ENCODE data around the gene DPP9.

The DPP9 gene

DNA sequence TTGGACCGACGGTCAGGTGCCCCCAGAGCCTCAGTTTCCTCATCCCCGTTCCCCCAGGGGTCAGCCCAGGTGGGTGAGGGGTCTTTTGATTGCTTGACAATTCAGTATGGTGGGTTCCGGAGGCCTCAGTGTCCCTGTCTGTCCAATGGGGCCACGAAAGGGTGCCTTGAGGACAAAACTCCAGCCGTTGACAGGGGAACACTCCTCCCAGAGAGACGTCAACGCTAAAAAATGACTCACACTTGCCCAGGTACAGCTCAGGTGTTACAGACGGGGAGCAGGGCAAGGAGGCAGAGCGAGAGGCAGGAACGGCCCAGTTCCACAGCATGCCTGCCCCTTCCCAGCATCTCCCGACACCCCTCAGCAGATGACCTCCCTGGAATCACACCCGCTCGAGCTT lies 82.5 kb downstream of the DPP9 start:
- Histone ChIP-seq H3K4me3 (ENCODE audit: low read depth in 1 of 2, low read length in 1 of 2) (no peak overlapping the region), H3K27ac (no peak overlapping the region), H3K9me3 (no peaks in the 10 kb centered on the region), H3K27me3 (peaks cover under 1% of the 10 kb centered on the region), H3K36me3 (no peaks in the 10 kb centered on the region), H3K4me1 (ENCODE audit: control insufficient read depth in 1 of 2, insufficient read depth in 1 of 2, low read depth in 1 of 2, low read length in 1 of 2) (peaks cover 20 to 28% of the 10 kb centered on the region in 2 experiments)
- TF ChIP-seq, protein P1, sequence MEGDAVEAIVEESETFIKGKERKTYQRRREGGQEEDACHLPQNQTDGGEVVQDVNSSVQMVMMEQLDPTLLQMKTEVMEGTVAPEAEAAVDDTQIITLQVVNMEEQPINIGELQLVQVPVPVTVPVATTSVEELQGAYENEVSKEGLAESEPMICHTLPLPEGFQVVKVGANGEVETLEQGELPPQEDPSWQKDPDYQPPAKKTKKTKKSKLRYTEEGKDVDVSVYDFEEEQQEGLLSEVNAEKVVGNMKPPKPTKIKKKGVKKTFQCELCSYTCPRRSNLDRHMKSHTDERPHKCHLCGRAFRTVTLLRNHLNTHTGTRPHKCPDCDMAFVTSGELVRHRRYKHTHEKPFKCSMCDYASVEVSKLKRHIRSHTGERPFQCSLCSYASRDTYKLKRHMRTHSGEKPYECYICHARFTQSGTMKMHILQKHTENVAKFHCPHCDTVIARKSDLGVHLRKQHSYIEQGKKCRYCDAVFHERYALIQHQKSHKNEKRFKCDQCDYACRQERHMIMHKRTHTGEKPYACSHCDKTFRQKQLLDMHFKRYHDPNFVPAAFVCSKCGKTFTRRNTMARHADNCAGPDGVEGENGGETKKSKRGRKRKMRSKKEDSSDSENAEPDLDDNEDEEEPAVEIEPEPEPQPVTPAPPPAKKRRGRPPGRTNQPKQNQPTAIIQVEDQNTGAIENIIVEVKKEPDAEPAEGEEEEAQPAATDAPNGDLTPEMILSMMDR (IDR thresholded peaks at IDR 0.05): no peak

DNA sequence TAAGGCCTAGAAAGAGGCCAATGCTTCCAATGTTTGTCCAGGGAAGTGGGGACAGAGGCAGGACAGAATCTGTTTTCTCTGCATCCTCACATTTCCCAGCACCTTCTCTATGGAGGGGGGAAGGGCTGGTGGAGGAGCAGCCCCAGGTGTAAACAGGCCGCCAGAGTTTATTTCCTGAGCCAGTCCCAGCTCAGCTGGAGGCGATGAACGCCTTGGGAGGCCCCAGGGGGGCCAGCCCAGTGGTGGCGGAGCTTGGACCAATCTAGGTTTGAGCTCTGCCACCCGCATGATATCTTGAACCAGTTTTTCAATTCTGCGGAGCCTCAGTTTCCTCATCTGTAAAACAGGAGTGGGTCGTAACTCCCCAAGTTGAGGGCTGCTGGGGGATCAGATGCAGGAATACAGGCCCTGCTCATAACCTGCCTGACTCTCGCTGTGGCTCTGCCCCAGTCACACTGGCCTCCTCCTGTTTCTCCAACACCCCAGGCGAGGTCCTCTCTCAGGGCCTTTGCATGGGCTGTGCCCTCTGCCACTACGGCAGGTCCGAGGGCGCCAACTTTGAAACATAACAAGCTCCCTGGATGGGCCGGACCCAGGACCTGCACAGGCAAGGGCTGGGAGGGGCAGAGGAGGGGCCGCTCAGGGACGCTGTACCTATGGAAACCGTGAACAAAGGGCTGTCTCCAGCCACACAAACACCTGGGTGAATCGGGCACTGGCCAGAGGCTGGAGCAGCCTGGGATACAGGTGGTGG lies 83.2 kb downstream of the DPP9 start:
- Histone ChIP-seq H3K27me3 (peaks cover 8% of the 10 kb centered on the region), H3K4me3 (ENCODE audit: low read depth in 1 of 2, low read length in 1 of 2) (peak overlapping the region; percentile 69 to 71), H3K27ac (no peak overlapping the region), H3K9me3 (no peaks in the 10 kb centered on the region), H3K36me3 (no peaks in the 10 kb centered on the region), H3K4me1 (ENCODE audit: control insufficient read depth in 1 of 2, insufficient read depth in 1 of 2, low read depth in 1 of 2, low read length in 1 of 2) (peaks cover 26 to 28% of the 10 kb centered on the region in 2 experiments)
- TF ChIP-seq, protein P1 (IDR thresholded peaks at IDR 0.05): no peak

DNA sequence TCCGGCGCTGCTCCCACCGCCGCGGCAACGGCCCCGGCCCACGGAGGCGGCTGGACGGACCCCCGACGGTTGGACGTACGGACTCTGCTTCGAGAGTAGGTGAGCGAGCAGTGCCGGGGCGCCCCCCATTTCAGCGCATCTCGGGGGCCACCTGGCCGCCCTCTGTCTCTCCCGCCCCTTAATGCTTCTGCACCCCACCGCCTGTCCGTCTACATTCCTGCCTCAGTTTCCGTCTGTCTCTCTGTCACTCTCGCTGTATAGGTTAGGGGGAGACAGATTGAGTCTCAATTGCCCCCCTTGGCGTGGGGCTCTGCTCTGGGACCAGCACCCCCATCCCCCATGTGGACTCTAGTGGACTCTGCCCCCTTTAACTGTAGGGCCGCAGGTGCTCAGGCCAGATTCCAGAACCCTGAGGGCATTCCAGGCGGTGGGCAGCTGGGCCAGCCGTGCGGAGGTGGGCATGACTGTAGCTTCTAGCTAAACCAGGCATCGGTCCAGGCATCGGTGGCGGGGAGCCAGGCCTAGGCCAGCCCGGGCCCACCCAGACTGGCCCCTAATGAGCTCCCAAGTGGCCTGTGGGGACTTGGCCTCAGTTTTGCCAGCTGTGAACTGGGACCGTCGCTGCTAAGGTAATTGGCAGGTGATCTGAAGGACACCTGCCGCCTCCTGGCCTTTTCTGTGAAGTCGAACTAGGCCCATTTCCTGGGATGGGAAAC lies 84.0 kb downstream of the DPP9 start:
- Histone ChIP-seq H3K27me3 (peaks cover 14% of the 10 kb centered on the region), H3K36me3 (no peaks in the 10 kb centered on the region), H3K9me3 (no peaks in the 10 kb centered on the region), H3K4me3 (ENCODE audit: low read depth in 1 of 2, low read length in 1 of 2) (peak overlapping the region; percentile 69 to 71), H3K27ac (peak overlapping the region; percentile 85), H3K4me1 (ENCODE audit: control insufficient read depth in 1 of 2, insufficient read depth in 1 of 2, low read depth in 1 of 2, low read length in 1 of 2) (peaks cover 26 to 28% of the 10 kb centered on the region in 2 experiments)
- TF ChIP-seq, protein P1 (IDR thresholded peaks at IDR 0.05): no peak

DNA sequence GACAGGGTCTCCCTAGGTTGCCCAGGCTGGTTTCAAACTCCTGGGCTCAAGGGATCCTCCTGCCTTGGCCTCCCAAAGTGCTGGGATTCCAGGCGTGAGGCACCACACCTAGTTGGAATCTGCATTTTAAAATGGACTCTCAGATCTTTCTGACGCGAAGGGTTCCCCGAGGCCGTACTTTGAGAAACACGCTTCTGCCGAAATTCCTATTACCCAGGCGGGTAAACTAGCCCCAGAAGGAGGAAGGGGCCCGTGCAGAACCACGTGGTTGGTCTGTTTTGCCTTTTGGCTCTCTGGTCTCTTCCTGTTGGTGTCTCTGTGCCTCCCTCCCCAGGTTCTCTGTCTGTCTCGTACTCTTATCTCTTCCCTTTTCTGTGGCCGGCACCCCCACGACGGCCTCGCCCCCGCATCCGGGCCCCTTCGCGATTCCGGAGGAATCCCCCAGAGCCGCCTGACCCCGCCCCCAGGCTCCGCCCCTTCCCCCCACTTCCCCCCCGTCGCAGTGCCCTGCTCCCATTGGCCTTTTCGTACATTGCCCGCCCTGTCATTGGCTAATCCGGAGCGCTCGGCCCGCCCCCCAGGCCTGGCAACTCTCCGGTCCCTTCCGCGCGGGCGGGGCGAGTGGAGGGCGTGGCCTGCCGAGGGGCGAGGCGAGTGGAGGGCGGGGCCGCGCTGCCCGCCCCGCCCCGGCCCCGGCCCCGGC lies 84.7 kb downstream of the DPP9 start, which contains the start of gene TNFAIP8L1:
Gene TNFAIP8L1, plus strand, starts transcription at position 689 of the 703 bp plus-strand sequence. CDS start 12,354 bp downstream, outside the sequence.
- TF ChIP-seq, protein P1 (IDR thresholded peaks at IDR 0.05): no peak
- H3K36me3 ChIP-seq: no peaks in the 10 kb centered on the region
- H3K27ac ChIP-seq: peak within 1 kb of the TSS; percentile 85
- no peaks in the 10 kb centered on the region for H3K9me3 ChIP-seq
- H3K4me3 ChIP-seq (ENCODE audit: low read depth in 1 of 2, low read length in 1 of 2): peak within 1 kb of the TSS; percentile 69 to 71
- peaks cover 29 to 30% of the 10 kb centered on the region in 2 experiments for H3K4me1 ChIP-seq (ENCODE audit: control insufficient read depth in 1 of 2, insufficient read depth in 1 of 2, low read depth in 1 of 2, low read length in 1 of 2)
- peaks cover 14% of the 10 kb centered on the region for H3K27me3 ChIP-seq

DNA sequence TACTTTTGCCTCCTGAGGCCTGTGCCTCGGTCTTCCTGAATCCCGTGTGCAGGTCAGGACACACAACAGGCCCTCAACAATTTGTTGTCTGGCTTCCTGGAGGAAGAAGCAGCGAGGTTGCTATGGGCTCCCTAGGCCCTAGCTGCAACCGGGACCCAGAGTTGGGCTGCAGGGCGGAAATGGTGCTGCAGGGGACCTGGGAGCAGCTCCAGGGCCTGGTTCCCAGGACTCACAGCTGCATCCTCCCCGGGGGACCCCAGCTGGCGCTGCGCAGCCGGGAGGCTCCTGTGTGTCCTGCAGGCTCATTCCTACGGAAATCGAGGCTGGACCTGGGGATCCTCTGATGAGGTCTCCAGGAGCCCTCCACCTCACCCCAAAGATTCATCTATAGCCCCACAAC lies 85.3 kb downstream of the DPP9 start:
- peak overlapping the region; percentile 62 to 71 for H3K4me3 ChIP-seq (ENCODE audit: low read depth in 1 of 2, low read length in 1 of 2)
- peaks cover 36% of the 10 kb centered on the region in 2 experiments for H3K4me1 ChIP-seq (ENCODE audit: control insufficient read depth in 1 of 2, insufficient read depth in 1 of 2, low read depth in 1 of 2, low read length in 1 of 2)

More for the DNA sequence above, 85.3 kb downstream of the DPP9 start:
- Histone ChIP-seq H3K27me3 (peaks cover 14% of the 10 kb centered on the region), H3K36me3 (no peaks in the 10 kb centered on the region), H3K27ac (peak overlapping the region; percentile 85), H3K9me3 (no peaks in the 10 kb centered on the region)
- TF ChIP-seq, protein P1 (IDR thresholded peaks at IDR 0.05): no peak
